Thyroid gland (tissue), 4 donors: Measurements from ENCODE around the gene PDCD10. TPM values are rescaled to one million over a fixed set of nuclear protein-coding genes. Genes with fewer than 3 reads are reported as not detected.
A peak's percentile ranks its signal among the peaks of the same experiment; 100 is the strongest.

Experiments
- DNase-seq, 2 donors: peaks; one replicate each; pipeline ENCODE4 v3.0.0-alpha.2; 2019
- H3K27ac ChIP-seq, 3 donors: fragments of 200-600 bp; sonication (generic); 1 replicate in 2 of 3; 2 replicates in 1 of 3; pipeline ENCODE4 v1.5.1; 2016 to 2019; ENCODE audit warnings: mild to moderate bottlenecking in 1 of 3, moderate library complexity in 1 of 3
- H3K27me3 ChIP-seq: fragments of 200-600 bp; sonication (generic); one replicate; pipeline ENCODE4 v1.5.1; 2019
- H3K36me3 ChIP-seq, 2 donors: fragments of 200-600 bp; sonication (generic); one replicate each; pipeline ENCODE4 v1.5.1; 2016 to 2019
- H3K4me1 ChIP-seq, 2 donors: fragments of 200-600 bp; sonication (generic); one replicate each; pipeline ENCODE4 v1.5.1; 2017 to 2019
- H3K4me3 ChIP-seq, 3 donors: fragments of 200-600 bp; sonication (generic); replicated peaks in 1 of 3; 1 replicate in 2 of 3; 2 replicates in 1 of 3; pipeline ENCODE4 v1.5.1; 2016; ENCODE audit warnings: mild to moderate bottlenecking in 1 of 3
- H3K9me3 ChIP-seq: fragments of 200-600 bp; sonication (generic); one replicate; pipeline ENCODE4 v1.5.1; 2017
- CTCF ChIP-seq, 6 experiments: fragments of 200-600 bp in 3 of 6; fragments of 450-650 bp in 3 of 6; sonication (generic) in 3 of 6; IDR thresholded peaks; one replicate each; pipeline ENCODE4 v1.5.1; 2016 to 2019; ENCODE audit warnings: antibody characterized with exemption in 6 of 6, mild to moderate bottlenecking in 2 of 6, inconsistent platforms in 1 of 6, moderate library complexity in 1 of 6
- POLR2A ChIP-seq, 2 donors: fragments of 450-650 bp; IDR thresholded peaks; one replicate each; pipeline ENCODE4 v1.6.1; 2017; ENCODE audit warnings: antibody characterized with exemption in 2 of 2, mild to moderate bottlenecking in 2 of 2, moderate library complexity in 1 of 2
- WGBS, 2 donors: methylation state at CpG; one replicate each; pipeline ENCODE4 v1.1.5; 2017; 5-methylcytosine and 5-hydroxymethylcytosine counted together
- intact Hi-C: fragments of 100-400 bp; cut with DNase I; formaldehyde crosslinking; loops from one replicate; pipeline ENCODE4 v1.15.1; 2023
- total RNA-seq, 4 donors: library from RNA; depleted of rRNA; stranded (reverse); fragments of >200 nt; gene quantifications; one replicate each; pipeline ENCODE4 v1.2.3, GENCODE V29; 2016

Gene PDCD10
- 10 to 100 TPM; 56.7 to 80.8 (median 76.9) TPM for total RNA-seq

GRCh38 chr3:167734498-167735232 lies at the start of gene PDCD10:
Gene PDCD10 (minus strand): TSS chr3:167734892. CDS start chr3:167720157, 14,735 bp downstream.
- Histone ChIP-seq H3K4me3 (peak within 1 kb of the TSS; percentile 59 to 88 (median 78)), H3K27ac (peak within 1 kb of the TSS; percentile 56 to 89 (median 70)), H3K4me1 (peaks cover 8 to 21% of the 10 kb centered on the region in 2 donors), H3K27me3 (no peaks in the 10 kb centered on the region), H3K9me3 (no peaks in the 10 kb centered on the region), H3K36me3 (no peaks in the 10 kb centered on the region)
- WGBS, 2 donors = 0% methylated on average over 28 to 43 of the region's 49 CpGs
- intact Hi-C loops = no loop called here
- TF ChIP-seq CTCF (IDR thresholded peaks at IDR 0.05) (peak in 1 of 6 experiments; percentile 7), POLR2A (IDR thresholded peaks at IDR 0.05) (peak in 1 of 2 donors; percentile 70)
- peak; percentile 99 for DNase-seq

- no peak overlapping the region for H3K27ac ChIP-seq
- H3K27me3 ChIP-seq = no peaks in the 10 kb centered on the region
- WGBS, 2 donors = 50% methylated on average over 1 of the region's 1 CpG
- intact Hi-C loops = no loop called here
- no peak for DNase-seq
- no peaks in the 10 kb centered on the region for H3K9me3 ChIP-seq
- no peak overlapping the region for H3K4me3 ChIP-seq
- TF ChIP-seq POLR2A (IDR thresholded peaks at IDR 0.05) (no peak), CTCF (IDR thresholded peaks at IDR 0.05) (no peak)
- H3K4me1 ChIP-seq = peaks cover 0 to 3% of the 10 kb centered on the region in 2 donors
- H3K36me3 ChIP-seq = no peaks in the 10 kb centered on the region
Observed at GRCh38 chr3:167783781-167784180, 49.1 kb upstream of the PDCD10 start.

- intact Hi-C loops = no loop called here
- 60 to 75% methylated on average over 2 of the region's 2 CpGs for WGBS, 2 donors
- Histone ChIP-seq H3K4me1 (peaks cover 0 to 3% of the 10 kb centered on the region in 2 donors), H3K4me3 (no peak overlapping the region), H3K9me3 (no peaks in the 10 kb centered on the region), H3K27me3 (no peaks in the 10 kb centered on the region), H3K36me3 (no peaks in the 10 kb centered on the region), H3K27ac (no peak overlapping the region)
- TF ChIP-seq CTCF (IDR thresholded peaks at IDR 0.05) (no peak), POLR2A (IDR thresholded peaks at IDR 0.05) (no peak)
- no peak for DNase-seq
Observed at GRCh38 chr3:167780214-167780883, 45.7 kb upstream of the PDCD10 start.

- WGBS, 2 donors = 64 to 80% methylated on average over 1 of the region's 1 CpG
- Histone ChIP-seq H3K27me3 (no peaks in the 10 kb centered on the region), H3K27ac (no peak overlapping the region), H3K4me1 (peaks cover 0 to 3% of the 10 kb centered on the region in 2 donors), H3K36me3 (no peaks in the 10 kb centered on the region), H3K9me3 (no peaks in the 10 kb centered on the region), H3K4me3 (no peak overlapping the region)
- TF ChIP-seq CTCF (IDR thresholded peaks at IDR 0.05) (no peak), POLR2A (IDR thresholded peaks at IDR 0.05) (no peak)
- intact Hi-C loops = no loop called here
- no peak for DNase-seq
Observed at GRCh38 chr3:167777356-167777755, 42.7 kb upstream of the PDCD10 start.
